HG03064 (cell line): ENCODE measurements around the gene HBG2.
"Not testable (repeated sequence)": the region's sequence is repeated elsewhere in the genome, so short reads cannot be mapped to it uniquely, and the experiment has no call there.

Source experiments
- ATAC-seq: cut with Tn5 transposase; IDR thresholded peaks from one replicate; pipeline ENCODE4 v1.9.1; 2021; ENCODE audit warnings: low read depth; ENCODE audit not compliant: unreplicated experiment

The HBG2 gene

DNA sequence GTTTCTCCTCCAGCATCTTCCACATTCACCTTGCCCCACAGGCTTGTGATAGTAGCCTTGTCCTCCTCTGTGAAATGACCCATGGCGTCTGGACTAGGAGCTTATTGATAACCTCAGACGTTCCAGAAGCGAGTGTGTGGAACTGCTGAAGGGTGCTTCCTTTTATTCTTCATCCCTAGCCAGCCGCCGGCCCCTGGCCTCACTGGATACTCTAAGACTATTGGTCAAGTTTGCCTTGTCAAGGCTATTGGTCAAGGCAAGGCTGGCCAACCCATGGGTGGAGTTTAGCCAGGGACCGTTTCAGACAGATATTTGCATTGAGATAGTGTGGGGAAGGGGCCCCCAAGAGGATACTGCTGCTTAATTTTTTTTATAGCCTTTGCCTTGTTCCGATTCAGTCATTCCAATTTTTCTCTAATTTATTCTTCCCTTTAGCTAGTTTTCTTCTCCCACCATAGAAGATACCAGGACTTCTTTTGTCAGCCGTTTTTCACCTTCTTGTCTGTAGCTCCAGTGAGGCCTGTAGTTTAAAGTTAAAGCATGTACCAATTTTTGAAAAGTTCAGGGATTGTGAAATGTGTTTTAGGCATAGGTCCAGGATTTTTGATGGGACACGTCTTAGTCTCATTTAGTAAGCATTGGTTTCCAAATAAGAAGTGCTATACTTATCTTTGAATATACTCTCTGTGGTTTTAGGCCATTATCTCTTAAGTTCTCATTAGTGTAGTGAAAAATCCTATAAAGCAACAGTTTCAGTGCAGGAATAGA lies at the start of gene HBG2:
HBG2 (minus strand) TSS at position 136 of the 768 bp plus-strand sequence; CDS start at position 83, 53 bp downstream.
- not testable (repeated sequence) for ATAC-seq

DNA sequence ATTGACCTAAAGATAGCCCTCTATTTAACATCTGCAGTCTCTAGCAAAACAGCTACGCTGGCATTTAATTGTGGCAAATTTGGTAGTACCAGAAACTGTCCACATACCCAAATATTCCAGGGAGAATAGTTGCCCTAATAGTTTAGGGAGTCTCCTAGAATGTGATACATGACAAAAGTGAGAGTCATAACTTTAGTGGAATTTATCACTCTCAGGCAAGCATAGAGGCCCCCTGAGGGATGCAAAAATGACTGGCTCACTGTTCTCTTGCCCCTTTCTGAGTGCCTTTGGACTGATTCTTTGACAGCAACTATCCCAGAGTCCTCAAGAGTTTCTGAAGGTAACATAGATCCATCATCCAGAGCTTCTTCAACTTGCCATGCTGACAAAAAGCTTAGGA lies 49.5 kb upstream of the HBG2 start:
- no peak for ATAC-seq

DNA sequence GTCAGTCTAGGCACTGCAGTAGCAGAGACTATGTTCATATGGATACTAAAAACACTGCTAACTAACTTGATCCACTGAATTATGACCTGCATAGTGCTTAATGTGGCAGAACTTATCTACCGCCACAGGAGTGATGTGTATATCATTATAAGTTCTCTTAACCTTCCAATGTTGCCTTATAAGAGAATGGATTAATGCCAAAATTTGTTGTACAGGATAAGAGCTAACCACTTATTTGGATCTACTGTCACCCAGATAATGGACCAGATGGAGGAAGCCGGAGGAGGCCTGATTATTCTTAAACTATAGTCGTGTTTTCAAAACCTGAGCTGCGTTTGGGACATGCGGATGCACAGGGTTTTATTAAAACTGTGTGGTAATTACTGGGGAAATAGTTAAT lies 49.0 kb upstream of the HBG2 start:
- ATAC-seq: no peak

DNA sequence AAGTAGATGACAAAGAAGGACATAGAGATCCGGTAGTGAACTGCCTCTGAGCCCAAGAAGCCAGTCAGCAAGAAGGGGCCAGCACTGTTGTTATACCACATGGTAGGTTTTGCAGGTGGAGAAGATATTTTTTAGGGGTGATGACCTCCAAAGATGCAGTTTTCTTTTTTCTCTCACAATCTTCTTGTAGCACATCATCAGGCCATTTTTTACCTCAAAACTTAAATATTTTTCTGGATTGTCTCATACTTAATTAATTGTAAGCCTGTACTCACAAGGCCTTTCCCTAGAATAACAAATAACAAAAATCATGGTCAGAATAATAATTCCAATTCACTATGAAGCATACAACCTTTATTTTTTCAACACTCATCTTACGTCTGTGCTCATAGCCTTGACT lies 47.3 kb upstream of the HBG2 start, which contains the start of gene OR51B4:
OR51B4 (minus strand) TSS at position 101 of the 400 bp plus-strand sequence; CDS start at position 101, 0 bp downstream.
- no peak for ATAC-seq

DNA sequence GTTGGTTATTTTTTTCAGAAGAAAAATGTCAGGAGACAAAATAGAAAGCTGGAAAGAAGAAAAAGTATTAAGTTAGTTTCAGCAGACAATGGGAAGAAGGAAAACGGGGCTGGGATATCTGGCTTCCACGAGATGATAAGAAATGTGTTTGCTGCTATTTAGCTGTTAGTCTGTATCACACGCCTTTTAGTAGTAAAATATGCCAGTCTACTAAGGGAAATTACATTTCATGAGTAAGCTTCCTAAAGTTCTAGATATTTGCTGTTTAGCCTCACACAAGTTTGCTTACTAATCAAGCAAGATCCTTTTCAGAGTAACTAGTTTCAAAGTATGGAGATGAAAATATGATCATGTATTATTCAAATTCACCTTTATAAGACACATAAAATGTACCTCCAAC lies 45.7 kb upstream of the HBG2 start:
- no peak for ATAC-seq

DNA sequence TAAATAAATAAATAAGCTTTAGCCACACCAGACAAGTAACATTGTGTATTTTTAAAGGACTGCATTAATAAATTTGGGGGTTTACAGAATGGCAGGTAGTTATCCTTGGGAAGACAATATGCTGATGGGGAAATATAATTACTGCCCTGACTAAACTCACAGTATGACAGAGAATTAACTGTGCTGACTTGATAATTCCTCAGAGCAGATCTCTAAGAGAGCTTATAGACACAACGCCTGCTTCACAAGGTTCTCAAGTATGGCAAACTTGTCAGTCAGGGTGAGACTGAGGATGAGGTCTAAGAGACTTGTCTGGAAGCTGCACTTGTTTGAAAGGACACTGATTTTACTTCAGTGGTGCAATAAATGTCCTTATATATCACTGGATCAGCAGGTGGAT lies 43.9 kb upstream of the HBG2 start:
- ATAC-seq: no peak

DNA sequence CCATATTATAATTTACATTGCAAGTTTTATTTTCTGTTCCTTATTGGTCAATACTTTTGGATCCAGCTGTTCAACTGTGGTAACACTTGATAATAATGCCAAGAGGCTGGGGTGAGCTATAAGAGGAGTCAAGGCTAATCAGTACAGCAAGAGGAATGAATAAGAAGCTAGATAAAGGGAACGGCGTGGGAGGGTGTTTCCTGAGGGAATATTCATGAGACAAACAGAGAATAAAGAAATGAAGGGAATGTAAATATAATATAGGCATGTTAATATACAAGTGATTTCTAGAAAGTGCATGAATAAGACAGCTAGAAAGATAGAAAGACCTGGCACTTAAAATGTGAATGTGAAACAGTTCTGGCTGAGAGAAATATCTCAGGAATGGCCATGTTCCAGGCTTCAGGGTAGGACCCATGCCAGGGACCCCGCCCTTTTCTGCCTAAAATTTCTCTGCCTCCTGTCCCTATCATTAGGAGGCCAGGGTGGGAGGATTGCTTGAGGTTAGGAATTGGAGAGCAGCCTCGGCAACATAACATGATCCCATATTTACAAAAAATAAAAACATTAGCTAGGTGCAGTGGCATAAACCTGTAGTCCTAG lies 43.2 kb upstream of the HBG2 start:
- ATAC-seq: no peak

DNA sequence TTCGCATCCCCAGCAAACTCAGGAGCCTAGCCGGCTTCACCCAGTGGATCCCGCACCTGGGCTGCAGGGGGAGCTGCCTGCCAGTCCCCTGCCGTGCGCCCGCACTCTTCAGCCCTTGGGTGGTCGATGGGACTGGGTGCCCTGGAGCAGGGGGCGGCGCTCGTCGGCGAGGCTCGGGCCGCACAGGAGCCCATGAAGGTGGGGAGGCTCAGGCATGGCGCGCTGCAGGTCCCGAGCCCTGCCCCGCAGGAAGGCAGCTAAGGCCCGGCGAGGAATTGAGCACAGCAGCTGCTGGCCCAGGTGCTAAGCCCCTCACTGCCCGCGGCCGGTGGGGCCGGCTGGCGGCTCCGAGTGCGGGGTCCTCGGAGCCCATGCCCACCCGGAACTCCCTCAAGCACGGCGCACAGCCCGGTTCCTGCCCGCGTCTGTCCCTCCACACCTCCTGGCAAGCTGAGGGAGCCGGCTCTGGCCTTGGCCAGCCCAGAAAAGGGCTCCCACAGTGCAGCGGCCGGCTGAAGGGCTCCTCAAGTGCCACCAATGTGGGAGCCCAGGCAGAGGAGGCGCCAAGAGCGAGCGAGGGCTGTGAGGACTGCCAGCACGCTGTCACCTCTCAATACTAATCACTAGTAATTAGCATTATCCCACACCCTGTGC lies 39.9 kb upstream of the HBG2 start:
- not testable (repeated sequence) for ATAC-seq

DNA sequence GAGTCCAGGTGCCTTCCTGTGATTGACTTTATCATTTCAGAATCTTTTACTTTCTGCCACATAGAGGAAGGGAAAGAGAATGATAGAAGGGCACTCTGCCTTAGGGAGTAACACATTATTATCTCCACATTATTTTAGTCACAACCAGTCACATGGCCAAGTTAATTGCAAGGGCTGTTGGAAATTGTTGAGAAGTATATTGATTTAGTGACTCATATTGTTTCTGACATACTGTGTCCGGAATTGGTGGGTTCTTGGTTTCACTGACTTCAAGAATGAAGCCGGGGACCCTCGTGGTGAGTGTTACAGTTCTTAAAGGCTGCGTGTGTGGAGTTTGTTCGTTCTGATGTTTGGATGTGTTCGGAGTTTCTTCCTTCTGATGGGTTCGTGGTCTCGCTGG lies 38.4 kb upstream of the HBG2 start:
- ATAC-seq: no peak

DNA sequence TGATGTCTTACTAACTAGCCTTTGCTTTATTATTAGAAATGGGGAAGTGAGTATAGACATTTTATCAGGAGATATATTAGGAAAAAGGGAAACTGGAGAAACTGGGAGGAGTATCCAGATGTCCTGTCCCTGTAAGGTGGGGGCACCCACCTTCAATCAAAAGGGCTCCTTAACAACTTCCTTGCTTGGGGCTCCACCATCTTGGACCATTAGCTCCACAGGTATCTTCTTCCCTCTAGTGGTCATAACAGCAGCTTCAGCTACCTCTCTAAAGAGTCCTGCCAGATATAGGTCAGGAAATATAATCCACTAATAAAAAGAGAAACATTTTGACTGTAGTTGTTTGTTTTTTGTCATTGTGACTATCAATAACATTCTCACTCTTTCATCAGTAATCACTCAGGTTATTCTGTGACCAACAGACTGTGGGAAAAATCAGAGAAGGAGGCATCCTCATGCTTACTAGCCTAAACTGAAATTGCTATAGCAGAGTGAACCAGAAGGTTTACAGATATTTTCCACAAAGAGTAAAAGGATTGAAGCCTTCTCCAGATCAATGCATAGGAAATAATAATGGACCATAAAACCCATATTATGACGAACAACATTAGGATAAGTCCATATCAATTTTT lies 36.7 kb upstream of the HBG2 start:
- ATAC-seq: peak; percentile 97

DNA sequence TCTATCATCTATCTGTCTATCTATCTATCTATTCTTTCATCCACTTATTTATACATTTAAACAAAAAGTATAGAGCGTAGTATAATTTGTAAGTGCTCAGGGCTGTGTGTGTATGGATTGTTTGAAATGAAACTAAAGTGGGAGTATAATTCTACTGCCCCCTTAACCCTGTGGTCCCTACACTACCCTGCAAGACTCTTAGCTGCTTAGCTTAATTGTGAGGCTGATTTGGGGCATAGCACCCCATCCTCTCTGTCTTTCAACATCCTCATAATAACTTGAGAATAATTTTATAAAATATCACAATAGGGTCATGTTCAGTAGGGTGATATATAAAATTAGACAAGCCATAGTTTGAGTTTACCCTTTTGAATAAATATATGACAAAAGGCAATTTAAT lies 35.5 kb upstream of the HBG2 start:
- no peak for ATAC-seq

DNA sequence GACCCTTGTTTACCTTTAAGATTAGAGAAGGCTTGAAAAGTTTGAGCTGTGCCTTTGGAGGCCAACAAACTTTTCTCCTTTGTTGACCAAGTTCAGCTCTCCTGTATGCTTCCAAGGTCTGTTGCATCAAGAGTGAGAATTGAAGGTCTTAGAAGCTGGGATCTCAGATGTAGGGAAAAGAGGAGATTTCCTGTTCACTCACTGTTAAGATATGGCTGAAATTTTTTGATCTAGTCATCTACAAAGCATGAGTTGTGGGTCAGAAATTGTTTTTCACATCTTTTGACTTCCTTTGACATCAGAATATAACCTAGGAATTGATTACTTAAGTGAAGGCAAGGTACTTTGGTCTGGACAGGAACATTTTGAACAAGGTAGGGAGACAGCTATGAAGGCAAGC lies 35.1 kb upstream of the HBG2 start:
- no peak for ATAC-seq

DNA sequence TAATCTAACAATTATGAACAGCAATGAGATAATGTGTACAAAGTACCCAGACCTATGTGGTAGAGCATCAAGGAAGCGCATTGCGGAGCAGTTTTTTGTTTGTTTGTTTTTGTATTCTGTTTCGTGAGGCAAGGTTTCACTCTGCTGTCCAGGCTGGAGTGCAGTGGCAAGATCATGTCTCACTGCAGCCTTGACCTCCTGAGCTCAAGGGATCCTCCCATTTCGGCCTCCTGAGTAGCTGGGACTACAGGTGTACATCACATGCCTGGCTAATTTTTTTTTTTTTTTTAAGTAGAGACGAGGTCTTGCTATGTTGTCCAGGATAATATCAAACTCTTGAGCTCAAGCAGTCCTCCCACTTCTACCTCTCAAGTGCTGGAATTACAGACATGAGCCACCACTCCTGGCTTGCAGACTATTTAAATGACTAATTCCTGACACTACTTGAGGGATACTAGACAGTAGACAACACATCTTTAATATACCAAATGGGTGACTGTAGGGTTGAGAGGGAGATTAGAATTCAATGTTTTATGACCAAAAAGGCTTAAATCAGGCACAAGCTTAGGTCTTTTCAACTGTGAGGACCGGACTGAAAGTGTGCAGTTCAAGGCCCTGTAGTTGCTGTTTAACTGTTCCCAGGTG lies 34.4 kb upstream of the HBG2 start:
- no peak for ATAC-seq

DNA sequence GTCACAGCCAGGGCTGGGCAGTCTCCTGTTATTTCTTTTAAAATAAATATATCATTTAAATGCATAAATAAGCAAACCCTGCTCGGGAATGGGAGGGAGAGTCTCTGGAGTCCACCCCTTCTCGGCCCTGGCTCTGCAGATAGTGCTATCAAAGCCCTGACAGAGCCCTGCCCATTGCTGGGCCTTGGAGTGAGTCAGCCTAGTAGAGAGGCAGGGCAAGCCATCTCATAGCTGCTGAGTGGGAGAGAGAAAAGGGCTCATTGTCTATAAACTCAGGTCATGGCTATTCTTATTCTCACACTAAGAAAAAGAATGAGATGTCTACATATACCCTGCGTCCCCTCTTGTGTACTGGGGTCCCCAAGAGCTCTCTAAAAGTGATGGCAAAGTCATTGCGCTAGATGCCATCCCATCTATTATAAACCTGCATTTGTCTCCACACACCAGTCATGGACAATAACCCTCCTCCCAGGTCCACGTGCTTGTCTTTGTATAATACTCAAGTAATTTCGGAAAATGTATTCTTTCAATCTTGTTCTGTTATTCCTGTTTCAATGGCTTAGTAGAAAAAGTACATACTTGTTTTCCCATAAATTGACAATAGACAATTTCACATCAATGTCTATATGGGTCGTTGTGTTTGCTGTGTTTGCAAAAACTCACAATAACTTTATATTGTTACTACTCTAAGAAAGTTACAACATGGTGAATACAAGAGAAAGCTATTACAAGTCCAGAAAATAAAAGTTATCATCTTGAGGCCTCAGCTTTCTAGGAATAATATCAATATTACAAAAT lies 33.7 kb upstream of the HBG2 start:
- ATAC-seq: no peak

DNA sequence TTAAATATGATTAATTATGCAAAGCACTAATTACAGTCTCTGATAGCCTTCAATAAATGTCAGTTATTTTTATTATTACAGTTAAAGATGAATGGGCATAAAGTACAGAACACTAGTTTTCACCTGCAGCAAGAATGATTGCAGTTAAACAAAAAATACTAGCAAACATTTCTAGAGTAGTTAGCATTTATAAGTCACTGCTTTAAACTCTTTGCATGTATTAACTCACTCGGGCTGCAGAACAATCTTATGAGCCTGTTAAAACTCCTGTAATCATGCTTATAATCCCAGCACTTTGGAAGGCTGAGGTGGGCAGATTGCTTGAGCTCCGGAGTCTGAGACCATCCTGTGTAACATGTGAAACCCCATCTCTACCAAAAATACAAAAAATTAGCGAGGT lies 32.3 kb upstream of the HBG2 start:
- ATAC-seq: no peak

DNA sequence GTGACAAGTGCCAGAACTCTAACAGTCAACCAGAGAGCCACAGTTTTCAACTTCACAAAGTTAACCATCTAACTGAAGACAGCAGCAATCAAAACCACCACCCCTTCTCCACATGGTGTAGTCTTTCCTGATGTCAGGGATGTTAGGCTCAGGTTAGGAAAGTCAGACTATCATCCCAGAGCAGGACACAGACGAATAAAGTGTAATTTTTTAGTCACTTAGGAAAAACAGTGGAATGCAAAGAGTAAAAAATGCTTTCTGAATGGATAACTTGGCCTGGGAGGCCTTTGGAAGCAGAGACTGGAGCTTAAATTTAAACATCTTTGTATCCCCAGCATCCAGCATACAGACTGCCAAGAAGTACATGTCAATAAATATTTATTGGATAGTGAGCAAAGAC lies 31.8 kb upstream of the HBG2 start:
- ATAC-seq: no peak

DNA sequence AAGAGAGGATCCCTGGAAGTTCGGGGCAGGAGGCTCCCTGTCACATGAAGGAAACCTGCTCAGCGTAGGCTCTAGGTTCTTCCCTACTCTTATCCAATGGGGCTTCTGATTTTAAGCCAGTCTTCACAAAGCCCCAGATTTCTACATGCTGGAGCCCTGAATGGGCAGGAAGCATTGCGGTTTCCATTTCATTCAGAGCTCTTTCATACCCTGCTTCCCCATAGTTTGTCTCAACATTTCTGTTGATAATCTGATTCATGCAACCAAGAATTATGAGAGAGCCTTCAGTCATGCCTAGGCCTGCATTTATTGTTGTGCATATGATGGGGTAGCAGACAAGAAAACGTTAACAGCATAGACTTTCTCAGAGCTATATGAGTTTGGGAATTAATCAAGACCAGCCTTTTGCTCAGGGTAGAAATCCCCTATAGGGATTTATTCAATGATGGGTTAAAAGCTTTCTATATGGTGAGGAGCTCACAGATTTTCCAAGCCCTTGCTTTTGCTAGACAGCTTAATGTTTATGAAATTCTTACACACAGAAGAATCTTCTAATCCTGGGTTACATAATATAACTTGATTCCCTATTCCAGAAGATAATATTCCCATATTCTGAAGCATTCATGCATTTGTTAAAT lies 31.2 kb upstream of the HBG2 start:
- no peak for ATAC-seq

DNA sequence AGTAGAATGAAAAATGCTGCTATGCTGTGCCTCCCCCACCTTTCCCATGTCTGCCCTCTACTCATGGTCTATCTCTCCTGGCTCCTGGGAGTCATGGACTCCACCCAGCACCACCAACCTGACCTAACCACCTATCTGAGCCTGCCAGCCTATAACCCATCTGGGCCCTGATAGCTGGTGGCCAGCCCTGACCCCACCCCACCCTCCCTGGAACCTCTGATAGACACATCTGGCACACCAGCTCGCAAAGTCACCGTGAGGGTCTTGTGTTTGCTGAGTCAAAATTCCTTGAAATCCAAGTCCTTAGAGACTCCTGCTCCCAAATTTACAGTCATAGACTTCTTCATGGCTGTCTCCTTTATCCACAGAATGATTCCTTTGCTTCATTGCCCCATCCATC lies 30.1 kb upstream of the HBG2 start:
- ATAC-seq: no peak

DNA sequence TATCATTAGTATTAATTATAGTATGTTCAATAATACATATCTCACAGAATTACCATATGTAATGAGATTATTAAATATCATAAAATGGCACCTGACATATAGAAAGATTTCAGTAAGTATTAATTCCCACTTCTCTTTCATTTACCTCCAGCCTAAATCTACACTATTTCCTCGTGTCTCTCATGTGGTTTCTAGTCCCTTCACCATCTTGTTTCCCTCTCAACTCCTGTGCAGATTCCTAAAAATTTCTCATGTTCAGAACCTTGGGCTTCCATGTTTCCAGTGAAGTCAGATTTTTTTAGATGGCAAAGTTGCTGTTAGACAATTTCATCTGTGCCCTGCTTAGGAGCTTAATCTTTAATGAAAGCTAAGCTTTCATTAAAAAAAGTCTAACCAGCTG lies 29.3 kb upstream of the HBG2 start:
- ATAC-seq: no peak

DNA sequence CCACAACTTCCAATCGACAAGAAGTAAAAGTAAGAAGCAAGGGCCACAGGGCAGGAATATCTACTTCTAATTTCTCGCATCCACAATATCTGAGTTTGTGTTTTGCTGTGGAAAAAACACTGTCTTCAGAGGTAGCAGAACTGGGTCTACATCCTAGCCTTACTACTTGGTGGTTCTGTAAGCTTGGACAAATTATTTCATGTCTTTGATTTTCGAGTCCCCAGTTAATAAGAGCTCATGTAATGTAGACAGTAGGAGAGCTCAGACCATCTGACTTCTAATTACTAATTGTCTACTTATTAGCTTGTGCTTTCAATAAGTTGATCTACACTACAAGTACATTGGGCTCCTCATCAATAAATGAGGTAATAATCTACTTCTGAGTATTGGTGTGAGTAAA lies 28.5 kb upstream of the HBG2 start:
- ATAC-seq: no peak
